ENCODE data around the gene FZD4.

FZD4 gene

DNA sequence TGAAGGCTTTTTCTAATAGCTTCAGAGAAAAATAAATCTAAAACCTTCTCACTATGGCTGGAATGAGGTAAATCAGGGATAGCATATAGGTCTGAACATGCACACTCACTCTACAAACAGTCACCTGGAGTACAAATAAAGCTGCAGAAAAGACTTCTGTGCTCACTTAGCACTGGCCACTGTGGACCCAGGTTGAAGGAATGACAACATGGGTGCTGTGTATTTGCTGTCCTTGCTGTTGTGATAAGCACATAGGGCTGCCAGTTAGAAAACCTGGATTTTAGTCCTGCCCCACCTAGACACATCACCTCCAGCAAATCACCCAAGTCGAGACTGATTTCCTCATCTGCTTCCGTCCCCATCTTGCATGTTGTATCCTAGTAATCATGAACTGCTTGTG is 51.2 kb downstream of the FZD4 start:
- DNase-seq = no peak

DNA sequence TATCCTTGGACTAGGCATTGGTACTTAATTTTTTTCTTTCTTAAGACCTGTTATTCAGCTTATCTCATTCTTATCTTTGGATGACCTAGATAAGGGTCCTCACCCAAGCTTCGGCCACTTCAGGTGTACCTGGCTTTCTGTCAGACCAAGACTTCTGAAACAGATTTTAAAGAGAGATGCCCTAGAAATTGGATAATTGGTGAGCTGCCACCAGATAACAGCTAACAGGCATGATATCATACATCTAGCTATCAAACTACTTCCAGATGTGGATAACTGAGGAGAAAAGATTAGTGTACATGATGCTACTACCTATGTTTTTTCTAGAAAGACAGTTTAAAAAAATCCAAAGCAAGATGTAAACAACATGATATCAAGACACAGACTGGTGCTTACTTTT is 52.9 kb downstream of the FZD4 start:
- DNase-seq = no peak

DNA sequence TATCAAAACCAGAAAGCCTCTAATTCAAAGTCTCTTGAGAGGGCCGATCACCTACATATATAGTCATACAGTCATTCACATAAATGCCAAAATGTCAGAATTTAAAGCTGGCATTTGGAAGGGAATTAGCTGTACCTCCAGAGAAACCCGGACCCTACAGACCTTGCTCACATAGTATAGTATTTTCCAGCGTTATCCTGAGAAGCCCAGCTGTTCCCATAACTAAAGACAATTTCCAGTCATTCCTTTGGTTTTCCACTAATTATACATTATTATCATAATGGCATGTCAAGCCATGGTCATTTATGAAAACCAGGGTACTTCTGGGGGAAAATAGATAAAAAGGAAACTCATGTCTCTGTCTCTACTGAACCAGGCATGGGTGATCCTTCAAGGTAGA is 53.6 kb downstream of the FZD4 start:
- DNase-seq = no peak

DNA sequence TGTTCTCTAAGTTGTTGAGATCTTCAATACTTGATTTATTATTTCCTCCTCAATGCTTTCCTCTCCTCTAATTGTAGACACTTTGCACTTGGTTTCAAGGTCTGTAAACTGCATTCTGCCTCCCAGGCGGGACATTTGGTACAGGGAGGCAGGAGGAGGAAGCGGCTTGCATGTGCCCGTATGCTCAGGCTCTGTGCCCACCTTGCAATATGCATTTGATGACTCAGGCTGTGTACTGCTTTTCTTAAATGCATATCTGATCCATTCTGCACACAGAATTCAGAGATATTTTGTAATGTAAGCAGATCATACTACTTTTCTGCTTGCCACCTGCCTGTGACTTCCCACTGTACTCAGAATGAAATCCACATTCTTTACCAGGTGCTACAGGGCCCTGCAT is 55.0 kb downstream of the FZD4 start:
- DNase-seq = no peak

DNA sequence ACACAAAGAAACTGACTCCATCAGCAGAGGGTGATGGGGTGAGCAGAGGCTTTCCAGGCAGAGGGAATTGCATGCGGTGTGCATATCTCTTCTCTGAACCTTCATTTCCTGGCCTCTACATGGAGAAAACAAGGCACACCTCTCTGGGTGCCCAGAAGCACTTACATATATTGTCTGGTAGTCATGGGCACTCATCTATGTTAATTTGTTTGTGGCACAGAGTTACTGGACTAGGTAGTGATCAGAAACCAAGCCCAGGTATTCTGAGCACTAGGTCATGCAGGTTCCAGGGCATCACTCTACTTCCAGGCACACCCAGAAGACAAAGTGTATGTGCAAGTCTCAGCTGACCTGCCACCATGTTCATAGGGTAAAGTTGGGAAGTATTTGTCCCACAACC is 56.5 kb downstream of the FZD4 start:
- no peak for DNase-seq

DNA sequence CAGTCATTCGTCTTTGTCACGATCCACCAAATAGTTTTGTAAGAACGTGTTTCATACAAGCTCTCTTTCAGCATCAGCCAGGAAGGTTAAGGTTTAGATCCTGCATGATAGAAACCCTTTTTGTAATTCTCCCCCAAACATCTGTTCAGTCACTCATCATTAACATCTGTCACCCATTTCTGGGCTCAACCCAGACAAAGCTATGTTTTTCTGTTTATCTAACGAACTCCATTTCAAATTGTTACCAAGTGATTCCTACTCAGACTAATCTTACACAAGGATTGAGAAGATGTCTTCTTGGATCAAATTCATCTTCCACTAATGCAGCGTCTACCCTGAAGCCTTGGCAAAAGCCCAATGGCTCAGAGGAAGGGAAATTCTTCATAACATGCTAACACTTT is 58.8 kb downstream of the FZD4 start:
- DNase-seq = no peak
